ENCODE results near the gene KAZN.

DNA sequence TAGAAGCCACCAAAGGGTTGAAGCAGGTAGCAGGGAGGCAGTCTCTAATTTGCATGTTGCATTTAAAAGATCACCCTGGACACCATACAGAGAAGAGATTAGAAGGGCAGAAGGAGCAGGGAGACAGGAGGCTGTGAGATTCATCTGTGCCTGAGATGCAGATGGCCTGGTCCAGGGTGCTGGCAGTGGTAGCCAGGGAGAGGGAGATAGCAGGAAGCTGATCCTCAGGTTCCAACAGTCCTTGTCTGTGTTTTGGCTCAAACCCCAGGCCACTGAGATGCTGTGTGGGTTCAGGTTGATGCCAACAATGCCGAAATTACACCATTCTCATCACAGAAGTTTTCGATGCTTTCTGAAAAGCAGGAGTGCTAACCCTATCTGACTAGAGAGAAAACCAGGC, 113.7 kb downstream of the KAZN start:
- TF ChIP-seq FOXA1 (IDR thresholded peaks at IDR 0.05) (no peak), BHLHE40 (IDR thresholded peaks at IDR 0.05; ENCODE audit: borderline replicate concordance) (no peak), ELF4 (IDR thresholded peaks at IDR 0.05) (no peak)

Measured in HEK293T (cell line).